Testis (tissue), 2 donors: ENCODE measurements around the gene EFL1.

Experiments
- POLR2A ChIP-seq: fragments of 450-650 bp; IDR thresholded peaks from one replicate; pipeline ENCODE4 v1.6.1; 2017; ENCODE audit warnings: antibody characterized with exemption, mild to moderate bottlenecking, moderate library complexity
- TF ChIP-seq, protein P1 (sequence below), 3 experiments: fragments of 450-650 bp in 2 of 3; fragments of 200-600 bp in 1 of 3; sonication (generic) in 1 of 3; IDR thresholded peaks; one replicate each; pipeline ENCODE4 v1.5.1; 2016 to 2019; ENCODE audit warnings: antibody characterized with exemption in 3 of 3, mild to moderate bottlenecking in 2 of 3, moderate library complexity in 1 of 3

- TF ChIP-seq, protein P1, sequence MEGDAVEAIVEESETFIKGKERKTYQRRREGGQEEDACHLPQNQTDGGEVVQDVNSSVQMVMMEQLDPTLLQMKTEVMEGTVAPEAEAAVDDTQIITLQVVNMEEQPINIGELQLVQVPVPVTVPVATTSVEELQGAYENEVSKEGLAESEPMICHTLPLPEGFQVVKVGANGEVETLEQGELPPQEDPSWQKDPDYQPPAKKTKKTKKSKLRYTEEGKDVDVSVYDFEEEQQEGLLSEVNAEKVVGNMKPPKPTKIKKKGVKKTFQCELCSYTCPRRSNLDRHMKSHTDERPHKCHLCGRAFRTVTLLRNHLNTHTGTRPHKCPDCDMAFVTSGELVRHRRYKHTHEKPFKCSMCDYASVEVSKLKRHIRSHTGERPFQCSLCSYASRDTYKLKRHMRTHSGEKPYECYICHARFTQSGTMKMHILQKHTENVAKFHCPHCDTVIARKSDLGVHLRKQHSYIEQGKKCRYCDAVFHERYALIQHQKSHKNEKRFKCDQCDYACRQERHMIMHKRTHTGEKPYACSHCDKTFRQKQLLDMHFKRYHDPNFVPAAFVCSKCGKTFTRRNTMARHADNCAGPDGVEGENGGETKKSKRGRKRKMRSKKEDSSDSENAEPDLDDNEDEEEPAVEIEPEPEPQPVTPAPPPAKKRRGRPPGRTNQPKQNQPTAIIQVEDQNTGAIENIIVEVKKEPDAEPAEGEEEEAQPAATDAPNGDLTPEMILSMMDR (IDR thresholded peaks at IDR 0.05), result no peak
- no peak for TF ChIP-seq POLR2A
These were observed 144.5 kb downstream of the EFL1 start for GRCh38 chr15:82118040-82118439.
